Measurements from ENCODE around the gene INKA2. TPM values are rescaled to one million over a fixed set of nuclear protein-coding genes. Genes with fewer than 3 reads are reported as not detected.

The INKA2 gene
- polyA plus RNA-seq, 1 donor from 2014 or later, result 0.77 TPM

GRCh38 chr1:111745675-111746613, 6.7 kb upstream of the INKA2 start:
- H3K36me3 ChIP-seq (ENCODE audit: insufficient read depth, low read length), result peaks cover 15% of the 10 kb centered on the region
- TF ChIP-seq RAD21 (conservative IDR thresholded peaks at IDR 0.05), result no peak
- no peak for TF ChIP-seq CTCF (IDR thresholded peaks at IDR 0.05; ENCODE audit: poor library complexity, severe bottlenecking)
- TF ChIP-seq TAF1 (IDR thresholded peaks at IDR 0.05; ENCODE audit: low read depth), result no peak
- H3F3A ChIP-seq (ENCODE audit: insufficient read depth, low read length, poor library complexity, severe bottlenecking), result peaks cover 4% of the 10 kb centered on the region
- H3K4me3 ChIP-seq (ENCODE audit: low read length), result no peak overlapping the region
- no peaks in the 10 kb centered on the region for H4K20me1 ChIP-seq (ENCODE audit: insufficient read depth)
- H3K27ac ChIP-seq (ENCODE audit: low read length), result no peak overlapping the region
- no peaks in the 10 kb centered on the region for H3K9me3 ChIP-seq (ENCODE audit: low read length)
- no peaks in the 10 kb centered on the region for H3K9me2 ChIP-seq (ENCODE audit: insufficient read depth, low read length)
- no peaks in the 10 kb centered on the region for H3K27me3 ChIP-seq (ENCODE audit: insufficient read depth, low read depth, low read length)
- H3K4me2 ChIP-seq (ENCODE audit: low read length), result no peak overlapping the region
- H2AFZ ChIP-seq (ENCODE audit: low read depth, low read length), result no peak overlapping the region
- H3K9ac ChIP-seq (ENCODE audit: low read length), result no peak overlapping the region
- no peaks in the 10 kb centered on the region for H3K79me2 ChIP-seq (replicated peaks; ENCODE audit: insufficient read depth, low read length)

GRCh38 chr1:111743679-111744101, 4.5 kb upstream of the INKA2 start:
- Histone ChIP-seq H3K27me3 (ENCODE audit: insufficient read depth, low read depth, low read length) (no peaks in the 10 kb centered on the region), H3K4me2 (ENCODE audit: low read length) (no peak overlapping the region), H3K79me2 (replicated peaks; ENCODE audit: insufficient read depth, low read length) (no peaks in the 10 kb centered on the region), H3K36me3 (ENCODE audit: insufficient read depth, low read length) (peaks cover 15% of the 10 kb centered on the region), H3K4me3 (ENCODE audit: low read length) (no peak overlapping the region), H2AFZ (ENCODE audit: low read depth, low read length) (no peak overlapping the region), H3K9me3 (ENCODE audit: low read length) (no peaks in the 10 kb centered on the region), H3F3A (ENCODE audit: insufficient read depth, low read length, poor library complexity, severe bottlenecking) (no peaks in the 10 kb centered on the region), H3K27ac (ENCODE audit: low read length) (no peak overlapping the region), H3K9me2 (ENCODE audit: insufficient read depth, low read length) (no peaks in the 10 kb centered on the region), H3K9ac (ENCODE audit: low read length) (no peak overlapping the region), H4K20me1 (ENCODE audit: insufficient read depth) (no peaks in the 10 kb centered on the region)
- TF ChIP-seq RAD21 (conservative IDR thresholded peaks at IDR 0.05), result no peak
- no peak for TF ChIP-seq TAF1 (IDR thresholded peaks at IDR 0.05; ENCODE audit: low read depth)
- TF ChIP-seq EZH2 (IDR thresholded peaks at IDR 0.05; ENCODE audit: borderline replicate concordance, insufficient read depth, low read length, poor library complexity, severe bottlenecking), result no peak
- TF ChIP-seq SMC3 (conservative IDR thresholded peaks at IDR 0.05; ENCODE audit: poor library complexity), result no peak
- no peak for TF ChIP-seq POLR2AphosphoS5 (IDR thresholded peaks at IDR 0.05)
- TF ChIP-seq CTCF (IDR thresholded peaks at IDR 0.05; ENCODE audit: poor library complexity, severe bottlenecking), result no peak
- TF ChIP-seq REST (IDR thresholded peaks at IDR 0.05; ENCODE audit: borderline replicate concordance), result no peak
- TF ChIP-seq EP300 (conservative IDR thresholded peaks at IDR 0.05; ENCODE audit: poor library complexity, severe bottlenecking), result no peak
- TF ChIP-seq MXI1 (conservative IDR thresholded peaks at IDR 0.05; ENCODE audit: poor library complexity, severe bottlenecking), result no peak

All from neural cell (in vitro differentiated cells).